PC-3 (cell line): ENCODE measurements around the gene TMPRSS11E. TPM values are rescaled to one million over a fixed set of nuclear protein-coding genes. Genes with fewer than 3 reads are reported as not detected.
"Not testable (repeated sequence)": the region's sequence is repeated elsewhere in the genome, so short reads cannot be mapped to it uniquely, and the experiment has no call there.

Experiments
- ATAC-seq: fragments of 200-7000 bp; cut with Tn5 transposase; 2 replicates; pipeline ENCODE4 v1.9.1; 2020; ENCODE audit warnings: mild to moderate bottlenecking, moderate library complexity
- BruUV-seq: library from RNA; stranded (reverse); fragments of 400-500 nt; replicated peaks from 2 replicates; lab custom pipeline; 2021; lab: Mats Ljungman, UMichigan
- CTCF ChIA-PET: fragments of 300-600 bp; sonication (Branson Sonifier 250); formaldehyde crosslinking; loops from one replicate; lab custom pipeline; 2022; ENCODE audit warnings: antibody characterized with exemption; lab: Charles Lee
- POLR2A ChIA-PET: fragments of 300-600 bp; sonication (Branson Sonifier 250); formaldehyde crosslinking; loops from one replicate; lab custom pipeline; 2022; ENCODE audit warnings: antibody characterized with exemption; ENCODE audit not compliant: unreplicated experiment; lab: Charles Lee
- DNase-seq: peaks from one replicate; pipeline ENCODE4 v3.0.0-alpha.2; 2015
- H2AFZ ChIP-seq: fragments of 300-600 bp; sonication (generic); 2 replicates; pipeline ENCODE4 v1.6.0; 2016; ENCODE audit warnings: antibody characterized with exemption, low read length
- H3F3A ChIP-seq: fragments of 300-600 bp; sonication (generic); one replicate; pipeline ENCODE4 v1.6.0; 2017; ENCODE audit warnings: antibody characterized with exemption, low read length, control low read depth, mild to moderate bottlenecking; ENCODE audit not compliant: unreplicated experiment
- H3K27ac ChIP-seq: fragments of 300-600 bp; sonication (generic); 2 replicates; pipeline ENCODE4 v1.5.1; 2016; ENCODE audit warnings: mild to moderate bottlenecking, low read length
- H3K27me3 ChIP-seq: fragments of 300-600 bp; sonication (generic); 2 replicates; pipeline ENCODE4 v1.6.1; 2016; ENCODE audit warnings: low read length, mixed read lengths
- H3K36me3 ChIP-seq: fragments of 300-600 bp; sonication (generic); 2 replicates; pipeline ENCODE4 v1.6.1; 2016; ENCODE audit warnings: low read depth, mixed run types, low read length, mixed read lengths
- H3K4me1 ChIP-seq: fragments of 300-600 bp; sonication (generic); 2 replicates; pipeline ENCODE4 v1.5.1; 2016; ENCODE audit warnings: low read length; ENCODE audit not compliant: insufficient read depth
- H3K4me2 ChIP-seq: fragments of 300-600 bp; sonication (generic); 2 replicates; pipeline ENCODE4 v1.6.0; 2016; ENCODE audit warnings: low read length
- H3K4me3 ChIP-seq: fragments of 300-600 bp; sonication (generic); 2 replicates; pipeline ENCODE4 v1.5.1; 2016; ENCODE audit warnings: mild to moderate bottlenecking, low read length, mixed read lengths
- H3K79me2 ChIP-seq: fragments of 300-600 bp; sonication (generic); 2 replicates; pipeline ENCODE4 v1.6.1; 2017; ENCODE audit warnings: low read length, mixed read lengths
- H3K9ac ChIP-seq: fragments of 300-600 bp; sonication (generic); 2 replicates; pipeline ENCODE4 v1.6.0; 2016; ENCODE audit warnings: mild to moderate bottlenecking, low read length
- H3K9me2 ChIP-seq: fragments of 300-600 bp; sonication (generic); replicated peaks from 2 replicates; pipeline ENCODE4 v1.6.1; 2016; ENCODE audit warnings: mixed run types, low read length, mixed read lengths
- H3K9me3 ChIP-seq: fragments of 300-600 bp; sonication (generic); 2 replicates; pipeline ENCODE4 v1.6.1; 2016; ENCODE audit warnings: low read length, mixed read lengths
- H4K20me1 ChIP-seq: fragments of 300-600 bp; sonication (generic); 2 replicates; pipeline ENCODE4 v1.6.1; 2016; ENCODE audit warnings: low read length, mixed read lengths
- CTCF ChIP-seq: fragments of 300-600 bp; sonication (generic); conservative IDR thresholded peaks from 2 replicates; pipeline ENCODE4 v1.5.1; 2017; ENCODE audit warnings: antibody characterized with exemption, low read depth, mild to moderate bottlenecking, low read length
- EZH2 ChIP-seq: fragments of 300-600 bp; sonication (generic); IDR thresholded peaks from one replicate; pipeline ENCODE4 v1.6.1; 2017; ENCODE audit warnings: antibody characterized with exemption, mild to moderate bottlenecking, low read length; ENCODE audit not compliant: unreplicated experiment
- EZH2phosphoT487 ChIP-seq: fragments of 300-600 bp; sonication (generic); IDR thresholded peaks from 2 replicates; pipeline ENCODE4 v1.6.1; 2018; ENCODE audit warnings: mild to moderate bottlenecking, antibody characterized with exemption, low read length, borderline replicate concordance
- intact Hi-C: fragments of 100-400 bp; cut with micrococcal nuclease; formaldehyde crosslinking; loops from 2 replicates; pipeline ENCODE4 v1.9.0; 2023
- total RNA-seq: library from RNA; depleted of rRNA; stranded (reverse); fragments of >200 nt; gene quantifications from 2 replicates; pipeline ENCODE4 v1.2.3, GENCODE V29; 2014

Gene TMPRSS11E
- total RNA-seq, 1 experiment from 2014 or later, result not detected

GRCh38 chr4:68407868-68408190 is 39.4 kb upstream of the TMPRSS11E start:
- Histone ChIP-seq H3K27me3 (no peaks in the 10 kb centered on the region), H2AFZ (no peak overlapping the region)

GRCh38 chr4:68410149-68410548 is 37.1 kb upstream of the TMPRSS11E start:
- Histone ChIP-seq H3K27me3 (no peaks in the 10 kb centered on the region), H3K9me2 (no peaks in the 10 kb centered on the region), H3K4me3 (no peak overlapping the region), H3K9ac (no peak overlapping the region), H3F3A (no peaks in the 10 kb centered on the region), H3K27ac (no peak overlapping the region), H3K36me3 (no peaks in the 10 kb centered on the region), H3K4me1 (peaks cover 15% of the 10 kb centered on the region), H2AFZ (no peak overlapping the region), H4K20me1 (no peaks in the 10 kb centered on the region), H3K4me2 (no peak overlapping the region), H3K9me3 (no peaks in the 10 kb centered on the region), H3K79me2 (no peaks in the 10 kb centered on the region)
- ATAC-seq, result no peak
- intact Hi-C loops, result no loop called here
- BruUV-seq, result no TSS peak
- no peak for DNase-seq
- no peak for TF ChIP-seq EZH2phosphoT487
- TF ChIP-seq EZH2, result no peak
- no peak for TF ChIP-seq CTCF
- ChIA-PET POLR2A (no interaction called here), CTCF (no interaction called here)

More at GRCh38 chr4:68407868-68408190, 39.4 kb upstream of the TMPRSS11E start:
- peaks cover 15% of the 10 kb centered on the region for H3K4me1 ChIP-seq
- H3K9ac ChIP-seq, result no peak overlapping the region
- ChIA-PET POLR2A (no interaction called here), CTCF (no interaction called here)
- H3K4me3 ChIP-seq, result no peak overlapping the region
- H3K27ac ChIP-seq, result no peak overlapping the region
- H3F3A ChIP-seq, result no peaks in the 10 kb centered on the region
- no peaks in the 10 kb centered on the region for H3K9me2 ChIP-seq
- no TSS peak for BruUV-seq
- H3K9me3 ChIP-seq, result no peaks in the 10 kb centered on the region
- DNase-seq (no peak), ATAC-seq (no peak)
- H4K20me1 ChIP-seq, result no peaks in the 10 kb centered on the region
- H3K4me2 ChIP-seq, result no peak overlapping the region
- TF ChIP-seq EZH2phosphoT487 (no peak), CTCF (no peak), EZH2 (no peak)
- intact Hi-C loops, result no loop called here
- no peaks in the 10 kb centered on the region for H3K79me2 ChIP-seq
- no peaks in the 10 kb centered on the region for H3K36me3 ChIP-seq

GRCh38 chr4:68410643-68411042 is 36.6 kb upstream of the TMPRSS11E start:
- H3K27me3 ChIP-seq, result no peaks in the 10 kb centered on the region
- no peak overlapping the region for H2AFZ ChIP-seq
- no peaks in the 10 kb centered on the region for H3K79me2 ChIP-seq
- intact Hi-C loops, result no loop called here
- TF ChIP-seq CTCF, result no peak
- TF ChIP-seq EZH2phosphoT487, result no peak
- no peak for TF ChIP-seq EZH2
- no peak overlapping the region for H3K4me2 ChIP-seq
- H3K4me1 ChIP-seq, result peaks cover 19% of the 10 kb centered on the region
- CTCF ChIA-PET, result no interaction called here
- ATAC-seq (no peak), DNase-seq (no peak)
- BruUV-seq, result no TSS peak
- H3F3A ChIP-seq, result no peaks in the 10 kb centered on the region
- no peaks in the 10 kb centered on the region for H4K20me1 ChIP-seq
- no peak overlapping the region for H3K9ac ChIP-seq
- H3K9me3 ChIP-seq, result no peaks in the 10 kb centered on the region
- H3K36me3 ChIP-seq, result no peaks in the 10 kb centered on the region
- H3K4me3 ChIP-seq, result no peak overlapping the region
- H3K27ac ChIP-seq, result no peak overlapping the region
- H3K9me2 ChIP-seq, result no peaks in the 10 kb centered on the region
- POLR2A ChIA-PET, result no interaction called here

- H4K20me1 ChIP-seq, H3K36me3 ChIP-seq, BruUV-seq, ATAC-seq, H3K9me3 ChIP-seq, POLR2A ChIA-PET, H3K27me3 ChIP-seq, H3K4me3 ChIP-seq, H3K9me2 ChIP-seq, H3F3A ChIP-seq, H3K9ac ChIP-seq, intact Hi-C loops, H3K79me2 ChIP-seq, CTCF ChIA-PET, H2AFZ ChIP-seq: not testable (repeated sequence)
- H3K4me2 ChIP-seq, result peak overlapping the region; percentile 23; the same call in 1 of the 2 replicates
- peak; percentile 43 for DNase-seq
- H3K27ac ChIP-seq, result peak overlapping the region; percentile 33
- peaks cover 31% of the 10 kb centered on the region for H3K4me1 ChIP-seq
Observed at GRCh38 chr4:68412031-68412430, 35.2 kb upstream of the TMPRSS11E start.
